Stomach smooth muscle (tissue), 2 donors: ENCODE results near the gene PPP1R15B.
A peak's percentile ranks its signal among the peaks of the same experiment; 100 is the strongest.

Experiments
- H3K27ac ChIP-seq: one replicate; pipeline ENCODE4 v1.7.0; 2013; ENCODE audit warnings: mild to moderate bottlenecking, low read length, inconsistent platforms
- H3K27me3 ChIP-seq, 2 donors: one replicate each; pipeline ENCODE4 v1.7.0; 2013; ENCODE audit warnings: low read length in 2 of 2; ENCODE audit not compliant: insufficient read depth in 2 of 2, control insufficient read depth in 1 of 2
- H3K36me3 ChIP-seq, 2 donors: one replicate each; pipeline ENCODE4 v1.7.0; 2013; ENCODE audit warnings: low read length in 2 of 2; ENCODE audit not compliant: control insufficient read depth in 2 of 2, insufficient read depth in 2 of 2
- H3K4me1 ChIP-seq: one replicate; pipeline ENCODE4 v1.7.0; 2013; ENCODE audit warnings: low read length; ENCODE audit not compliant: control insufficient read depth, insufficient read depth
- H3K4me3 ChIP-seq, 2 donors: one replicate each; pipeline ENCODE4 v1.7.0; 2013; ENCODE audit warnings: low read length in 2 of 2
- H3K9ac ChIP-seq, 2 donors: one replicate each; pipeline ENCODE4 v1.7.0; 2013; ENCODE audit warnings: low read length in 2 of 2, mild to moderate bottlenecking in 1 of 2
- H3K9me3 ChIP-seq, 2 donors: one replicate each; pipeline ENCODE4 v1.7.0; 2013; ENCODE audit warnings: low read length in 2 of 2; ENCODE audit not compliant: control insufficient read depth in 2 of 2
- donor health status: healthy.
- donor health status: Pancreatic carcinoma.

The PPP1R15B gene

DNA sequence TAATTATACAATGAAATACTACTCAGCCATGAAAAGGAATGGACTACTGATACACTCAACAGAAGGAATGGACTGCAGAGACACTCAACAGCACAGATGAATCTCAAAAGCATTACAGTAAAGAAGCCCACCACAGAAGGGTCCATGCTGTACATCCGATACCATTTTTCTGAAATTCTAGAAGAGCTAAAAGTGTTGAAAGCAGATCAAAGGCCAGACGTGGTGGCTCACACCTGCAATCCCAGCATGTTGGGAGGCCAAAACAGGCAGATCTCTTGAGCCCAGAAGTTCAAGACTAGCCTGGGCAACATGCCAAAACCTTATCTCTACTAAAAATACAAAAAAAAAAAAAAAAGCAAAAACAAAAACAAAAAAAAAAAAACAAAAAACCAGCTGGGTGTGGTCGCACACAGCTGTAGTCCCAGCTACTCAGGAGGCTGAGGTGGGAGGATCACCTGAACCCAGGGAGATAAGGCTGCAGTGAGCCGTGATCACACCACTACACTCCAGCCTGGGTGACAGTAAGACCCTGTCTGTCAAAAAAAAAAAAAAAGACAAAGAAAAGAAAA, 15.5 kb downstream of the PPP1R15B start:
- Histone ChIP-seq H3K27ac (no peak overlapping the region), H3K9me3 (no peaks in the 10 kb centered on the region), H3K27me3 (no peaks in the 10 kb centered on the region), H3K36me3 (peaks cover 7 to 12% of the 10 kb centered on the region in 2 donors), H3K9ac (no peak overlapping the region), H3K4me1 (no peaks in the 10 kb centered on the region), H3K4me3 (no peak overlapping the region)

DNA sequence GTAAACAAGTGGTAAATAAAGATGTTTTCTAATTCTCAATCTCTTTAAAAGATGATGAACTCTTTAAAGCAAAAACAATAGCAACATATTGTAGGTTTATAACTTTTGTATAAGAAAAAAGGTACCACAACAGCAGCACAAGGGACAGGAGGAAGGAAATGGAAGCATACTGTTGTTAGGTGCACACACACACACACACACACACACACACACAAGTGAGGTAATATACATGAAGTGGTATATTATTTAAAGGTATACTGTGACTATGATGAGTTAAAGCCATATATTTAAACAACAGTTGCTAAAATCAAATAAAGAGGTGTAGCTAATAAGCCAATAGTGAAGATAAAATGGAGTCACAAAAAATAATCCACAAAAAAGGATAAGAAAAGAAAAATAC, 20.0 kb downstream of the PPP1R15B start:
- Histone ChIP-seq H3K27me3 (peaks cover 0 to 3% of the 10 kb centered on the region in 2 donors), H3K36me3 (no peaks in the 10 kb centered on the region), H3K4me3 (no peak overlapping the region), H3K9ac (no peak overlapping the region), H3K27ac (no peak overlapping the region), H3K9me3 (no peaks in the 10 kb centered on the region), H3K4me1 (no peaks in the 10 kb centered on the region)

DNA sequence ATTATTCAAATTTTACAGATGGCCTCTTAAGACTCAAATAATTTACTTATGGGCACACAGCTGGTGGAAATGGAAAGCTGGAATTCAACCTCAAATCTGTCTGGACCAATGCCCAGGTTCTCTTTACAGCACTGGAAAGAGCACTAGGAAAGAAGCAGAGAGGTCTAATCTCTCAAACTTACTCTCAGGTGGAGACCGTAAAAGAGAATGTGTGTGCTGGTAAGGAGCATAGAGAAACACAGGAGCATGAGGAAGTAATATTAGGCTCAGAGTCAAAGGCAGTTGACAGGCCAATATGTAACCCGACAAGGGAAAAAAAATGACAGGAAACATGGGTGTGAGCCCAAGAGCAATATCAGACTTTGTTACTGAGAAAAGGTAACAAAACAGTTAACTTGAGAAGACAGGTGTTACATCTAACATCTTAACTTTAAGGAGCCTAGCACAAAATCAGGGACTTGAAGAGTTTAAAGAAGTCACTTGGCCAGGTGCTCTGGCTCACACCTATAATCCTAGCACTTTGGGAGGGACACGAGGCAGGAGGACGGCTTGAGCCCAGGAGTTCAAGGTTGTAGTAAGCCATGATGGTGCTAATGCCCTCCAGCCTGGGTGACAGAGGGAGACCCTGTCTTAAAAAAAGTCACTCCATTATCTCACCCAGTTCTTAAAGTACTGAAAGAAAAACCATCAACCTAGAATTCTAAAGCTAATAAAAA, 20.7 kb downstream of the PPP1R15B start:
- Histone ChIP-seq H3K27ac (no peak overlapping the region), H3K4me3 (no peak overlapping the region), H3K27me3 (peaks cover 0 to 5% of the 10 kb centered on the region in 2 donors), H3K36me3 (no peaks in the 10 kb centered on the region), H3K4me1 (no peaks in the 10 kb centered on the region), H3K9me3 (no peaks in the 10 kb centered on the region), H3K9ac (no peak overlapping the region)

DNA sequence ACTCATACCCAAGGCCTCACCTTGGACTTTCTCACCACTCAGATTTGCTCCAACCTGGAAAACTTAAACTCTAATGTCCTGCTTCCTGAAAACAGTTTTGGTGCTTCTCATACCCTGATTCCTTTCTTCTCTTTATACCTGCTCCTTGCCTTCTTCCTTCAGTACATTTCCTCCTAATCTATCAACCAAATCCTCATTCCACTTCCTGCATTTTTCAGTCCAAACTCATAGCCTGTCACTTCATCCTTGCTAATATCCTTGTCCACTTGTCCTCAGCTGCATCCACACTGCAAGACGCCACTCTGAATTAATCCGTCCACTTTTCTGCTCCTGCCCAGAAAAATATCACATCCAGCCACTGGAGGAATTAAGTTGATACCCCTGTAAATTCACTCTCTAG, 25.9 kb downstream of the PPP1R15B start:
- peaks cover 9% of the 10 kb centered on the region for H3K4me1 ChIP-seq
- H3K4me3 ChIP-seq, result no peak overlapping the region
- H3K9ac ChIP-seq, result no peak overlapping the region
- no peaks in the 10 kb centered on the region for H3K36me3 ChIP-seq
- peaks cover 0 to 5% of the 10 kb centered on the region in 2 donors for H3K27me3 ChIP-seq
- no peaks in the 10 kb centered on the region for H3K9me3 ChIP-seq
- no peak overlapping the region for H3K27ac ChIP-seq

DNA sequence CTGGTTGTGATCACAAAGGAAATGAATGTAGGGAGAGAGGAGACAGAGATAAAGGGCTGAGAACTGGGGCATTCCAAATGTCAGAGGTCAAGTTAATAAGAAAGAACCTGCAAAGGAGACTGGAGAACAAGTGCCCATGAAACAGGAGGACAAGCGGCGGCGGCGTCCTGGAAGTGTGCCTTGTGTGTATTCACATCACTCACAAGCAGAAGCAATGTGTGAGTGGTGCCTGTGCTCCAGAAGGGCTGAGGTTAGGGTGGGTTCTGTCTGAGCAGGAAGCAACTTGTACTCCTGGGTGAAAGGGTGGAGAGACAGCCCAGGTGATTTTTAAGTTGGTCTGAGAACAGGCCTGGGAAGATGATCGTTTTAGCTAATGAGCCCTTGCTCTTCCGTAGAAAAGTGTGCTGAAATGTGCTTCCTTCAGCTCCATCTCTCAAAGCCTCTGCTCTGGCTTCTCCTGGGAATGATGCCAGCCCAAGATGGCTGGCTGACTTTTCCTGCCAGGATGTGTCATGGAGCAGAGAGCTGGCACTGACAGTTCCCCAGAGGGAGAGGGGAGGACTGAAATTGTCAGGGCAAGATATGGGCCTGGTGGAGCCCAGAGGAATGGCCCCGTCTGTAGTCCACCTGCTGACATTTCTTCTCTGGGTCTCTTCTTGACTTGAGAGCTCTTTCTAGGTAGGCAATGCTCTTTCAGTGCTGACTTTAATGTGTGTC, 26.8 kb downstream of the PPP1R15B start:
- peak overlapping the region in 1 of 2 donors; percentile 1 for H3K4me3 ChIP-seq
- H3K27me3 ChIP-seq, result peaks cover 0 to 6% of the 10 kb centered on the region in 2 donors
- no peak overlapping the region for H3K27ac ChIP-seq
- no peaks in the 10 kb centered on the region for H3K9me3 ChIP-seq
- peaks cover 9% of the 10 kb centered on the region for H3K4me1 ChIP-seq
- no peak overlapping the region for H3K9ac ChIP-seq
- H3K36me3 ChIP-seq, result no peaks in the 10 kb centered on the region

DNA sequence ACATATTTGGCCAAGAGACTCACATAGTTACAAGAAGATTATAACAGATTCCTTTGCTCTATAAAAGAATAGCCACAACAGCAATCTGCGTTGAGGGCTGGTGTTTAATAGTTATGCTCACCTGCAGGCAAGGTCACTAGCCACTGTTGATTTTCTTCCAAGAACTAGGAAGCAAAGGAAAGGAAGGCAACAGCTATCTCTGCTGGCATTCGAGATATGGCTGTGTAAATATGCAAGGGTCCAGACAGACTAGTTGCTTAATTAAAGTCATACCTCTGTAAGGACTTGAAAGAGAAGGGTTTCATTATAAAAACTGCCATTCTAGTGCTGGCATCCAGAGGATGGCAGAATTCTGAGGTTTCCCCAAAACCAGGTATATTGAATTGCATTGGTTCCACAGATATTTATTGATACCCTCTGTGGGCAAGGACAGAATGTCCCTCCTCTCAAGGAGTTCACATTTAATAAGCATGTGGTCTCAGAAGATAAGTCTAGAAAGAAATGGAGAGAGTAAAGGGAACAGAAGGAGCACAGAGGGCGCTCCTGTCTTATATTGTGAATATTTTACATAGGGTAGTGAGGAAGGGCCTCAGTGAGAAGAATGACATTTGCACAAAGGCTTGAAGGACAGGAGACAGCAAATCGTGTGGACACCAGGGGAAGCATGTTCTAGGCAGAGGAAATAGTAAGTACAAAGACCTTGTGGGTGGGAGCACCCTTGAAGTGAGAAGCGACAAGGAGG, 28.3 kb downstream of the PPP1R15B start:
- H3K9me3 ChIP-seq, result no peaks in the 10 kb centered on the region
- H3K27ac ChIP-seq, result no peak overlapping the region
- H3K27me3 ChIP-seq, result peaks cover 2 to 16% of the 10 kb centered on the region in 2 donors
- H3K36me3 ChIP-seq, result no peaks in the 10 kb centered on the region
- no peak overlapping the region for H3K4me3 ChIP-seq
- H3K4me1 ChIP-seq, result peaks cover 11% of the 10 kb centered on the region
- no peak overlapping the region for H3K9ac ChIP-seq

DNA sequence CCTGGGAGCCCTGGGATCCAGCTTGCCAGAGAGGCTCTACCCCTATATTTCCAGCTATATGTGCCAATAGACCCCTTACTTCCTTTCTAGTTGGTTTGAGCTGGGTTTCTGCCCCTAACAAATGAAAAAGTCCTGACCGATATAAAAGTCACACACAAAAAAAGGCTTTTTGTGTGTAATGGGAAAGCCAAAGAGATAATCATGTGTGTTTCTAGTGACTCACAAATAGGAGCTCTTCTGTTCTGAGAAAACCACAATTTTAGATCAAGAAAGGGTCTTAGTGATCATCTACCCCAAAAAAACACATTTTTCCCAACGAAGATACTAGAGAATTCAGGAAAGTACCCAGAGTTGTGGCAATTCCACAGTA, 28.9 kb downstream of the PPP1R15B start:
- Histone ChIP-seq H3K4me1 (peaks cover 17% of the 10 kb centered on the region), H3K27ac (no peak overlapping the region), H3K9ac (no peak overlapping the region), H3K4me3 (no peak overlapping the region), H3K9me3 (no peaks in the 10 kb centered on the region), H3K36me3 (no peaks in the 10 kb centered on the region), H3K27me3 (peaks cover 7 to 18% of the 10 kb centered on the region in 2 donors)

DNA sequence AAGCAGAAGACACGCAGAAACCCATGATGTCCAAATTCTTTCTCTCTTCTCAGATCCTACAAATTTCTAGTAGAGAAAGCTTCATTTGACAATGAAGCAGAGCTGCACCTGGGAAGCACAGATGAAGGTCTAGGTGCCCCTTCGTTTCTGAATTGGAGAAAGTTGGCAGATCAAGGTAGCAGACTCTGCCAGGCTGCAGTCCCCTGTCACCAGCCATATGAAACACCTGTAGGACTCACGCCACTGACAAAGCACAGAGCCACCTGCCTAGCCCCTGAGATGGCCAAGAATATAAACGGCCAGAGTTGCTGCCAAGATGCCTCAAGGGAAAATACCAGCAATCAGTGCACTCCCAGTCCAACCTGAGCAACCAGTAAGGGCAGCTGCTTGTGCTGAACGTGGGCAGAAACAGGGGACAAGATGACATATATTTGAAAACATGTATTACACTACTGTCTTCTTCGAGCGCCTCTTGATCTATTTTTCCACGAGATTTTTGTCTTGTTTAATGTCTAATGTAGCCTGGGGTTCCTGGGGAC, 31.3 kb downstream of the PPP1R15B start:
- no peak overlapping the region for H3K9ac ChIP-seq
- H3K4me1 ChIP-seq, result peaks cover 23% of the 10 kb centered on the region
- H3K9me3 ChIP-seq, result no peaks in the 10 kb centered on the region
- peaks cover 20 to 27% of the 10 kb centered on the region in 2 donors for H3K27me3 ChIP-seq
- H3K27ac ChIP-seq, result no peak overlapping the region
- no peaks in the 10 kb centered on the region for H3K36me3 ChIP-seq
- no peak overlapping the region for H3K4me3 ChIP-seq

DNA sequence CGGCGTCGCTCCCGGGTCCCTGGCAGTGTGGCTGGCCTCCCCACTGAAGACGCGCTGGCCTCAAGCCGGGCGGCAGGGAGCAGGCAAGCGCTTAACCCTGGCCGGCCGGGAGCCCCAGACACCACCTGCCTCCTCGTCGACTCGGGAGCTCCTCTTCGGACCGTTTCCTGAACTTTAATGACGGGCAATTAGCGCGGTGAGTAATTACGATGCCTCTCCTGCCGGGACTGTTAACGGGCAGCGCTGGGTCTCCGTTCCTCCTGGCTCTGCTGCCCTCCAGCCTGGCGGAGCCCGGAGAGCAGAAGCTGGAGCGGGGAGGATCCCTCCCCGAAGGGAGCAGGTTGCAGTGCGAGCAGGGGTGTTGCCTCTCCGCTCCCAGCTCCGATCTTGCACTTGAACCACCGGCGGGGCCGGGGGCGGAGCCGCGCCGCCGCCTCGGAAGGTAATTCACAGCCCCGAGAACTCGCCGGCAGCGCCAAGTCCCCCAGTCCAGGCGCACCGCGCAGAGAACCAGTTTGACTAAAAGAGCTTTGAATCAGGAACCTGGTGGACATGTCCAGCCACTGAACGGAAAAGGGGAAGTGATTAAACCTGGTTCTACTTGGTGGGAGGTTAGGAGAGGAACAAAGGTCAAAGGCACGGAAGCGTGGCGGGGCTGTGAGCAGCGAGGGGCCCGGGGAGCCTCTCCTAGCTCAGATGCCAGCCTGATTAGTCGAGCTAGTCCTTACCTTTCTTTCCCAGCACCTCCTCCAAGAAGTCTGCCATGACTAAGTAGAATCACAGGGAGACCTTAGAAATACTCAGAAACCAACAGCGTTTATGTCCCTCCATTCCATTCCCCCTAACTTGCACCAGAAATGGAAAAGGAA, 33.6 kb downstream of the PPP1R15B start:
- Histone ChIP-seq H3K27ac (no peak overlapping the region), H3K9ac (peak overlapping the region in 1 of 2 donors; percentile 42), H3K4me1 (peaks cover 14% of the 10 kb centered on the region), H3K9me3 (no peaks in the 10 kb centered on the region), H3K27me3 (peaks cover 20 to 40% of the 10 kb centered on the region in 2 donors), H3K4me3 (peak overlapping the region; percentile 61 to 79), H3K36me3 (no peaks in the 10 kb centered on the region)
